Mesendoderm (in vitro differentiated cells): ENCODE data around the gene PPP2R5C.

Experiments used
- DNase-seq: peaks from one replicate; pipeline ENCODE4 v3.0.0; 2013
- H2AK5ac ChIP-seq: 2 replicates; pipeline ENCODE4 v1.6.1; 2013; ENCODE audit warnings: low read length, inconsistent platforms
- H2BK120ac ChIP-seq: 2 replicates; pipeline ENCODE4 v1.6.1; 2013; ENCODE audit warnings: low read depth, mild to moderate bottlenecking, low read length, moderate library complexity, mixed read lengths
- H2BK15ac ChIP-seq: replicated peaks from 2 replicates; pipeline ENCODE4 v1.6.1; 2013; ENCODE audit warnings: low read depth, mild to moderate bottlenecking, moderate library complexity
- H2BK5ac ChIP-seq: 2 replicates; pipeline ENCODE4 v1.6.1; 2013; ENCODE audit warnings: low read length, inconsistent platforms
- H3K18ac ChIP-seq: 2 replicates; pipeline ENCODE4 v1.6.1; 2013; ENCODE audit warnings: mild to moderate bottlenecking, low read length, mixed read lengths
- H3K23ac ChIP-seq: one replicate; pipeline ENCODE4 v1.6.1; 2013; ENCODE audit warnings: low read length
- H3K27ac ChIP-seq: 2 replicates; pipeline ENCODE4 v1.5.1; 2013; ENCODE audit warnings: low read depth, mild to moderate bottlenecking, inconsistent platforms, low read length, moderate library complexity
- H3K27me3 ChIP-seq: 2 replicates; pipeline ENCODE4 v1.6.1; 2013; ENCODE audit warnings: low read length, control low read depth, mild to moderate bottlenecking, inconsistent platforms; ENCODE audit not compliant: insufficient read depth, poor library complexity
- H3K36me3 ChIP-seq: 2 replicates; pipeline ENCODE4 v1.6.1; 2013; ENCODE audit warnings: low read length, inconsistent platforms; ENCODE audit not compliant: control insufficient read depth, insufficient read depth
- H3K4ac ChIP-seq: one replicate; pipeline ENCODE4 v1.6.1; 2013; ENCODE audit warnings: low read depth, mild to moderate bottlenecking, low read length, moderate library complexity
- H3K4me1 ChIP-seq: 2 replicates; pipeline ENCODE4 v1.6.1; 2013; ENCODE audit warnings: low read depth, low read length, inconsistent platforms; ENCODE audit not compliant: control insufficient read depth
- H3K4me2 ChIP-seq: 2 replicates; pipeline ENCODE4 v1.6.1; 2013; ENCODE audit warnings: low read length
- H3K4me3 ChIP-seq: 2 replicates; pipeline ENCODE4 v1.5.1; 2013; ENCODE audit warnings: mild to moderate bottlenecking, low read length
- H3K56ac ChIP-seq: one replicate; pipeline ENCODE4 v1.6.1; 2013; ENCODE audit warnings: low read length
- H3K79me1 ChIP-seq: 2 replicates; pipeline ENCODE4 v1.6.1; 2013; ENCODE audit warnings: low read length, inconsistent platforms
- H3K79me2 ChIP-seq: 2 replicates; pipeline ENCODE4 v1.6.1; 2013; ENCODE audit warnings: mild to moderate bottlenecking, low read length; ENCODE audit not compliant: control insufficient read depth, insufficient read depth
- H3K9ac ChIP-seq: 2 replicates; pipeline ENCODE4 v1.6.1; 2013; ENCODE audit warnings: low read length, inconsistent platforms
- H4K5ac ChIP-seq: one replicate; pipeline ENCODE4 v1.6.1; 2013; ENCODE audit warnings: low read length
- H4K8ac ChIP-seq: one replicate; pipeline ENCODE4 v1.6.1; 2013; ENCODE audit warnings: low read depth, mild to moderate bottlenecking, control low read depth, low read length, moderate library complexity
- WGBS: extraction: QIAGEN DNeasy Blood & Tissue Kit; methylation state at CpG from one replicate; pipeline ENCODE4 v1.1.7; 2013; ENCODE audit warnings: low lambda C conversion rate, missing lambda C conversion rate; ENCODE audit not compliant: insufficient coverage; ENCODE audit errors: extremely low coverage; 5-methylcytosine and 5-hydroxymethylcytosine counted together

Gene PPP2R5C

DNA sequence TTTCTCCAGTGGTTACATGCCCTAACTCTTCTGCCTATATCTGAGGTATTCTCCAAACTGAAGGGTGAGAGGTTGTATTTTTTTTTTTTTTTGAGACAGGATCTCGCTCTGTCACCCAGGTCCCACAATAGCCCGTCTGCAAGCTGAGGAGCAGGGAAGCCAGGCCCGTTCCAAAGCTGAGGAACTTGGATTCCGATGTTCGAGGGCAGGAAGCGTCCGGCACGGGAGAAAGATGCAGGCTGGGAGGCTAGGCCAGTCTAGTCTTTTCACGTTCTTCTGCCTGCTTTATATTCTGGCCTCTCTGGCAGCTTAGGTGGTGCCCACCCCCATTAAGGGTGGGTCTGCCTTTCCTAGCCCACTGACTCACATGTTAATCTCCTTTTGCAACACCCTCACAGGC, 135.8 kb downstream of the PPP2R5C start:
- Histone ChIP-seq H2BK15ac (no peak overlapping the region), H3K27ac (no peak overlapping the region), H3K79me2 (no peaks in the 10 kb centered on the region), H3K4me3 (no peak overlapping the region), H3K4me1 (no peaks in the 10 kb centered on the region), H2BK120ac (no peak overlapping the region), H4K8ac (no peak overlapping the region), H3K27me3 (no peaks in the 10 kb centered on the region), H3K23ac (no peak overlapping the region), H3K18ac (no peak overlapping the region), H3K36me3 (peaks cover 6% of the 10 kb centered on the region), H3K56ac (no peak overlapping the region), H3K79me1 (no peaks in the 10 kb centered on the region), H3K9ac (no peak overlapping the region), H3K4me2 (no peak overlapping the region), H4K5ac (no peak overlapping the region), H2BK5ac (no peak overlapping the region), H3K4ac (no peak overlapping the region), H2AK5ac (no peak overlapping the region)
- no CpG with 5 or more reads among the region's 9 CpGs for WGBS
- no peak for DNase-seq

DNA sequence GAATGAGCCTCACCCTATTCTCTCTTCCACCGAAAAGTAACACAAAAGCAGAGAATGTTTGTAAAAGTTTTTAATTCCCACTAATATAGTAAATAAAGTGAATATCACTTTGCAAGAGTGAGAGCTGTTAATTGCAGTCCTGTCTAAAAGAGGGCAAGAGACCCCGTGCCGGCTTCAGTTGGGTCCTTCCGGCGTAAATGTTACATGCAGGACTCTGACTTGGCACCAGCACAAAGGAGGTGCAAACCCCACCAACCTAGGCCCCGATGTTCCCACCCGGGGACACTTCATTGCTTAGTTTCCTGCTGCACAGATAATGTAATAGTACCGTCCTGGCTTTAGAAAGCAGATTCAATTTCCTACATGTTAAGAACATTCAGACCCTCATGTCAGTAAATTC, 136.9 kb downstream of the PPP2R5C start:
- H3K79me1 ChIP-seq, result no peaks in the 10 kb centered on the region
- no peak overlapping the region for H3K4ac ChIP-seq
- H2BK15ac ChIP-seq, result no peak overlapping the region
- H2AK5ac ChIP-seq, result no peak overlapping the region
- no peak overlapping the region for H3K4me2 ChIP-seq
- no peak overlapping the region for H3K9ac ChIP-seq
- H2BK5ac ChIP-seq, result no peak overlapping the region
- WGBS, result no CpG with 5 or more reads among the region's 8 CpGs
- no peaks in the 10 kb centered on the region for H3K27me3 ChIP-seq
- no peak overlapping the region for H2BK120ac ChIP-seq
- H4K8ac ChIP-seq, result no peak overlapping the region
- no peak overlapping the region for H3K56ac ChIP-seq
- peaks cover 6% of the 10 kb centered on the region for H3K36me3 ChIP-seq
- no peak overlapping the region for H4K5ac ChIP-seq
- no peak overlapping the region for H3K18ac ChIP-seq
- H3K79me2 ChIP-seq, result no peaks in the 10 kb centered on the region
- no peaks in the 10 kb centered on the region for H3K4me1 ChIP-seq
- no peak overlapping the region for H3K23ac ChIP-seq
- no peak overlapping the region for H3K4me3 ChIP-seq
- H3K27ac ChIP-seq, result no peak overlapping the region
- no peak for DNase-seq

DNA sequence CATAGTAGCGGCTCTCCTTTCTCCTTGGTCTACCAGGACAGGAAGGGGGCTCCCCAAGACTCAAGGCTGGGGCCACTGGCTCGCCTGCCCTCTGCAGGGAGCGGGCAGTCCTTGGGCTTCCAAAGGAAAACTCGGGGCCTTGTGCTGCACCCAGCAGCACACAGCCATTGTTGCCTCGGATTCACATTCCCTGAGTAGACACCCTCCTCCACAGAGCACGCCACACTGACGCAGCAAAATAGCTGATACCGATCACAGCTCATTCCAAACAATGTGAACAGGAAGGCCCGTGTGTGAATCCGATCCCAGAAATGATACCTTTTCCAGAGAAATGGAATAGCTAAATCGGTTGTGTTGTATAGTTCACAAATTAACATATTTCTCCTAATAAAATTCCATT, 137.8 kb downstream of the PPP2R5C start:
- no peaks in the 10 kb centered on the region for H3K79me2 ChIP-seq
- no peak overlapping the region for H3K27ac ChIP-seq
- H4K8ac ChIP-seq, result no peak overlapping the region
- H3K23ac ChIP-seq, result no peak overlapping the region
- H3K9ac ChIP-seq, result no peak overlapping the region
- no peak for DNase-seq
- no CpG with 5 or more reads among the region's 11 CpGs for WGBS
- H2BK5ac ChIP-seq, result no peak overlapping the region
- H3K4me1 ChIP-seq, result no peaks in the 10 kb centered on the region
- H3K4me2 ChIP-seq, result no peak overlapping the region
- H3K36me3 ChIP-seq, result peaks cover 5% of the 10 kb centered on the region
- no peak overlapping the region for H4K5ac ChIP-seq
- no peaks in the 10 kb centered on the region for H3K27me3 ChIP-seq
- H3K18ac ChIP-seq, result no peak overlapping the region
- no peak overlapping the region for H2BK15ac ChIP-seq
- no peak overlapping the region for H3K4ac ChIP-seq
- H3K4me3 ChIP-seq, result no peak overlapping the region
- no peak overlapping the region for H3K56ac ChIP-seq
- H2BK120ac ChIP-seq, result no peak overlapping the region
- H3K79me1 ChIP-seq, result no peaks in the 10 kb centered on the region
- H2AK5ac ChIP-seq, result no peak overlapping the region

DNA sequence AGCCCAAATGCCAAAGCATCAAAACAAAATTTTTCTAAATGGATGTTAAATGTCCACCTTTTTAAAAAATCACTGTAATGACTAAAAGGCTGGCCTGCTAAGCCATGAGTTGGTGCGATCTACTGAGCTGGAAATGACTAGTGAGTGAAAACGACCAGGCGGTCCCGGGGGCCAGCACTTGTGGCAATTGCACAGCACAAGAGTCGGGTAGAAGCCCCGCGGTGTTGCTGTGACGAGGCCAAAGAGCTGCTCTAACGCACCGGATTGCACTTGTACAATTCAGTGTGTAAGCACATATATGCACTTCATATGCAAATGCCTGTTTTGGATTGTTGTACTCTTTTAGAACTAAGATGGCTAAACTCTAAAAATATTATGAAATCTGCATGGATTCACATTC, 138.7 kb downstream of the PPP2R5C start:
- H3K18ac ChIP-seq, result no peak overlapping the region
- H3K4me3 ChIP-seq, result no peak overlapping the region
- H3K9ac ChIP-seq, result no peak overlapping the region
- H2AK5ac ChIP-seq, result no peak overlapping the region
- no peaks in the 10 kb centered on the region for H3K79me1 ChIP-seq
- H3K4me2 ChIP-seq, result no peak overlapping the region
- H3K56ac ChIP-seq, result no peak overlapping the region
- H2BK120ac ChIP-seq, result no peak overlapping the region
- no peak for DNase-seq
- H2BK5ac ChIP-seq, result no peak overlapping the region
- no peak overlapping the region for H4K8ac ChIP-seq
- H3K36me3 ChIP-seq, result peaks cover 4% of the 10 kb centered on the region
- no peak overlapping the region for H4K5ac ChIP-seq
- no peak overlapping the region for H3K4ac ChIP-seq
- H3K23ac ChIP-seq, result no peak overlapping the region
- H3K4me1 ChIP-seq, result no peaks in the 10 kb centered on the region
- no peaks in the 10 kb centered on the region for H3K79me2 ChIP-seq
- H2BK15ac ChIP-seq, result no peak overlapping the region
- H3K27me3 ChIP-seq, result no peaks in the 10 kb centered on the region
- no CpG with 5 or more reads among the region's 10 CpGs for WGBS
- H3K27ac ChIP-seq, result no peak overlapping the region

DNA sequence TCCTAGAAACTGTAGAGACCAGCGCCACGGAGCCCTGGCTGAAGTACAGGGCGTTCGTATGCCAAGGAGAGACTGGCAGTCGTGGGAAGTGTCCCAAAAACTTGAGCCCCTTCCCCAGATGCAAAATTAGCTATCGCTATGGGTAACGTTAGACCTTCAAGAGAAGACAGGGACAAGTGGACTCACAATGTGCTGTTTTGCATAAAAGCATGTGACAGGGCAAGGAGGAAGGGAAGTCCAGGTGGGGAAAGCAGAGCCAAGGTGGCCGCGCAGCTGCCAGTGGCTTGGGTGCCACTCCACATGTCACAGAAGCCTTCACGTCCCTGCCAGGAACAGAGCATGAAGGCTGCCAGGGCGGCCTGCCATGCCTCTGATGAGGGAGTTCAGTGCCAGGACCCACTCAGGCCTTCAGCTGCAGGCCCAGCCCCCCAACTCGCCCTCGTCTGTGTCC, 141.6 kb downstream of the PPP2R5C start:
- no peaks in the 10 kb centered on the region for H3K4me1 ChIP-seq
- H2BK5ac ChIP-seq, result no peak overlapping the region
- no peak overlapping the region for H3K9ac ChIP-seq
- no peak overlapping the region for H2BK120ac ChIP-seq
- no peak overlapping the region for H2AK5ac ChIP-seq
- no peak overlapping the region for H3K27ac ChIP-seq
- no peaks in the 10 kb centered on the region for H3K27me3 ChIP-seq
- H4K5ac ChIP-seq, result no peak overlapping the region
- H3K79me1 ChIP-seq, result no peaks in the 10 kb centered on the region
- WGBS, result no CpG with 5 or more reads among the region's 13 CpGs
- H3K56ac ChIP-seq, result no peak overlapping the region
- H3K79me2 ChIP-seq, result no peaks in the 10 kb centered on the region
- no peak overlapping the region for H3K23ac ChIP-seq
- peaks cover 2% of the 10 kb centered on the region for H3K36me3 ChIP-seq
- H3K4me3 ChIP-seq, result no peak overlapping the region
- no peak overlapping the region for H3K4ac ChIP-seq
- no peak overlapping the region for H3K4me2 ChIP-seq
- no peak overlapping the region for H3K18ac ChIP-seq
- no peak overlapping the region for H2BK15ac ChIP-seq
- no peak overlapping the region for H4K8ac ChIP-seq
- no peak for DNase-seq

DNA sequence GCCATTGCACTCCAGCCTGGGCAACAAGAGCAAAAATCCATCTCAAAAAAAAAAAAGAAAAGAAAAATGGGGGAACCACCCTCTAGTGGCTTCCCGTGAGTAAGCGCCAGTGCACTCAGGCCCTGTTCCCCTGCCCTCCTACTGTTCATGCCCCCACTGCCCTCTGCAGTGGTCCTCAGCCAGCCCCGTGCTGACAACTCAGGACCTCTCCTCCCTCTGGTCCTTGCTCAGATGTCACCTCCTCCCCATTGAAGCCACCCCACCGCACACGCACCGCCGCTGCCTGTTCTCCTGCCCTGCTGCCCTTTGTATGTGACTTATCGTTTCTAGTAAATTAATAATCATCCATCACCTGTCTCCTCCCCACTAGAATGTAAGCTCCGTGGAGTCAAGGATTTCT, 144.1 kb downstream of the PPP2R5C start:
- no peak overlapping the region for H2BK120ac ChIP-seq
- H2AK5ac ChIP-seq, result no peak overlapping the region
- H3K9ac ChIP-seq, result no peak overlapping the region
- H3K4me3 ChIP-seq, result no peak overlapping the region
- H3K79me1 ChIP-seq, result no peaks in the 10 kb centered on the region
- peaks cover 2% of the 10 kb centered on the region for H3K36me3 ChIP-seq
- peak; percentile 2 for DNase-seq
- H3K27ac ChIP-seq, result no peak overlapping the region
- H3K4ac ChIP-seq, result no peak overlapping the region
- H3K27me3 ChIP-seq, result no peaks in the 10 kb centered on the region
- H4K5ac ChIP-seq, result no peak overlapping the region
- H4K8ac ChIP-seq, result no peak overlapping the region
- H3K79me2 ChIP-seq, result no peaks in the 10 kb centered on the region
- H2BK5ac ChIP-seq, result no peak overlapping the region
- H2BK15ac ChIP-seq, result no peak overlapping the region
- WGBS, result no CpG with 5 or more reads among the region's 9 CpGs
- H3K4me2 ChIP-seq, result no peak overlapping the region
- no peaks in the 10 kb centered on the region for H3K4me1 ChIP-seq
- H3K18ac ChIP-seq, result no peak overlapping the region
- no peak overlapping the region for H3K56ac ChIP-seq
- H3K23ac ChIP-seq, result no peak overlapping the region
